Gastrocnemius medialis (tissue), 4 donors: Measurements from ENCODE around the gene MACIR.

Source experiments
- CTCF ChIP-seq, 5 experiments: fragments of 450-650 bp in 3 of 5; fragments of 200-600 bp in 2 of 5; sonication (generic) in 2 of 5; IDR thresholded peaks in 4 of 5; conservative IDR thresholded peaks in 1 of 5; 1 replicate in 4 of 5; 2 replicates in 1 of 5; pipeline ENCODE4 v1.5.1; 2016 to 2019; ENCODE audit warnings: antibody characterized with exemption in 5 of 5, mild to moderate bottlenecking in 3 of 5, moderate library complexity in 3 of 5
- POLR2A ChIP-seq, 2 donors: fragments of 450-650 bp; IDR thresholded peaks; one replicate each; pipeline ENCODE4 v1.6.1; 2017; ENCODE audit warnings: antibody characterized with exemption in 2 of 2, mild to moderate bottlenecking in 2 of 2, moderate library complexity in 2 of 2

- no peak for TF ChIP-seq CTCF (IDR thresholded peaks at IDR 0.05 in 4 of 5, conservative IDR thresholded peaks at IDR 0.05 in 1 of 5)
- no peak for TF ChIP-seq POLR2A (IDR thresholded peaks at IDR 0.05)
Observed at GRCh38 chr5:103290846-103291245, 32.3 kb downstream of the MACIR start.
